ENCODE data around the gene SYNPR. TPM values are rescaled to one million over a fixed set of nuclear protein-coding genes. Genes with fewer than 3 reads are reported as not detected.
A peak's percentile ranks its signal among the peaks of the same experiment; 100 is the strongest.

Gene SYNPR
- total RNA-seq, 1 experiment from 2014 or later, result not detected

- no peaks in the 10 kb centered on the region for H3K27me3 ChIP-seq (ENCODE audit: low read length)
- no peak overlapping the region for H3K27ac ChIP-seq (ENCODE audit: low read length)
- H4K20me1 ChIP-seq (ENCODE audit: low read length), result no peaks in the 10 kb centered on the region
- no peaks in the 10 kb centered on the region for H3K36me3 ChIP-seq (ENCODE audit: low read depth, low read length)
- no peak overlapping the region for H2AFZ ChIP-seq (ENCODE audit: low read length)
- H3K4me2 ChIP-seq (ENCODE audit: low read length), result no peak overlapping the region
- no peaks in the 10 kb centered on the region for H3K9me3 ChIP-seq (ENCODE audit: low read length)
- H3F3A ChIP-seq (ENCODE audit: low read length, unreplicated experiment), result no peaks in the 10 kb centered on the region
- DNase-seq (no peak), ATAC-seq (no peak)
- no peak for TF ChIP-seq EZH2 (IDR thresholded peaks at IDR 0.05; ENCODE audit: low read length, unreplicated experiment)
- peak; percentile 20; the same call in 1 of the 2 replicates for TF ChIP-seq CTCF (conservative IDR thresholded peaks at IDR 0.05; ENCODE audit: low read depth, low read length)
- no peaks in the 10 kb centered on the region for H3K9me2 ChIP-seq (replicated peaks; ENCODE audit: low read length)
- no TSS peak for BruUV-seq (replicated peaks)
- intact Hi-C loops (cut with micrococcal nuclease), result no loop called here
- ChIA-PET CTCF (no interaction called here), POLR2A (ENCODE audit: unreplicated experiment) (no interaction called here)
- H3K4me3 ChIP-seq (ENCODE audit: low read length), result no peak overlapping the region
- H3K4me1 ChIP-seq (ENCODE audit: insufficient read depth, low read length), result no peaks in the 10 kb centered on the region
- H3K79me2 ChIP-seq (ENCODE audit: low read length), result no peaks in the 10 kb centered on the region
- no peak overlapping the region for H3K9ac ChIP-seq (ENCODE audit: low read length)
Measured at GRCh38 chr3:63405882-63406281, 127.8 kb downstream of the SYNPR start.

DNA sequence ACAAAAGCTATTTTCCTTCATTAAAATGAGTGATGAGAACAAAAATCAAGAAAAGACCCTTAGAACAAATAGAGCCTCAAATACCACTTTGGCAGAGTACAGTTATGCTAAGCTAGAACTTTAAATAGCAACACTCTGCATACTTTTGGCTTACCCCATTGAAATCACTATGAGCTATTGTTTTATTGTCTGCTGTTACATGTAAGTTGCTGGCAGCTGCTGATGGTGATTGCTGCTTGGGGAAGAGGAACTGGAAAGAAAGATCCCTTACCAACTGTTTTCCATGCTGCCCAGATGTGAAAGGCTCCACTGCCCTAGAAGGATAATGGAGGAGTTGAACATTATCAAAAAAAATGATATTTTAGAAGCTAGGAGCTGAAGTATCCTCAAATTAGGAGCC lies 135.4 kb downstream of the SYNPR start:
- BruUV-seq (replicated peaks), result no TSS peak
- H3F3A ChIP-seq (ENCODE audit: low read length, unreplicated experiment), result no peaks in the 10 kb centered on the region
- ChIA-PET CTCF (interaction anchor here (0.5 kb wide), 1 partner anchor 62 kb away, joined by 3 read pairs; no protein-coding TSS in a partner anchor), POLR2A (ENCODE audit: unreplicated experiment) (no interaction called here)
- no peak overlapping the region for H3K4me3 ChIP-seq (ENCODE audit: low read length)
- no peaks in the 10 kb centered on the region for H3K9me3 ChIP-seq (ENCODE audit: low read length)
- no peak overlapping the region for H3K9ac ChIP-seq (ENCODE audit: low read length)
- no peaks in the 10 kb centered on the region for H3K4me1 ChIP-seq (ENCODE audit: insufficient read depth, low read length)
- H3K4me2 ChIP-seq (ENCODE audit: low read length), result no peak overlapping the region
- H3K27ac ChIP-seq (ENCODE audit: low read length), result no peak overlapping the region
- ATAC-seq (no peak), DNase-seq (no peak)
- H4K20me1 ChIP-seq (ENCODE audit: low read length), result no peaks in the 10 kb centered on the region
- H3K79me2 ChIP-seq (ENCODE audit: low read length), result no peaks in the 10 kb centered on the region
- TF ChIP-seq EZH2phosphoT487 (IDR thresholded peaks at IDR 0.05; ENCODE audit: borderline replicate concordance, low read length) (no peak), EZH2 (IDR thresholded peaks at IDR 0.05; ENCODE audit: low read length, unreplicated experiment) (no peak), CTCF (conservative IDR thresholded peaks at IDR 0.05; ENCODE audit: low read depth, low read length) (no peak)
- H3K27me3 ChIP-seq (ENCODE audit: low read length), result no peaks in the 10 kb centered on the region
- H2AFZ ChIP-seq (ENCODE audit: low read length), result no peak overlapping the region
- H3K9me2 ChIP-seq (replicated peaks; ENCODE audit: low read length), result no peaks in the 10 kb centered on the region
- intact Hi-C loops (cut with micrococcal nuclease), result no loop called here
- H3K36me3 ChIP-seq (ENCODE audit: low read depth, low read length), result no peaks in the 10 kb centered on the region

DNA sequence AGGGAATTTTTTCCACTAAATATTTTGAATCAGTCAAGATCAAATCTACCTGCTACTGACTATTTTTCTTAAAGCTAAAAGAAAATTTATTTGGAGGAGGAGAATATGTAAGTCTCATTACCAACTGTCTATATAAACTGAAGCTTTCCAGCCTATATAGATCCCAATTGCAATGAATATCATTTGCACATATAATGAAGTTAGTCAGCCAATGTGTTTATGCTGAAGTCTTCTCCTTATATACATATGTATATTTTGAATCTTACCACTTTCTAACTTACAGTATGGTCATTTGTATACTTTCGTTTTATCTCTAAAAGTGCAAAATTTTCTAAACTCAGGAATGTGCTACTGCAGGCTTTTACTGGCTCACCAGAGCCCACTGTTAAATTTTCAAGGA lies 136.5 kb downstream of the SYNPR start:
- ChIA-PET POLR2A (ENCODE audit: unreplicated experiment) (no interaction called here), CTCF (no interaction called here)
- no peaks in the 10 kb centered on the region for H3K4me1 ChIP-seq (ENCODE audit: insufficient read depth, low read length)
- no peaks in the 10 kb centered on the region for H3K9me2 ChIP-seq (replicated peaks; ENCODE audit: low read length)
- no peaks in the 10 kb centered on the region for H3K79me2 ChIP-seq (ENCODE audit: low read length)
- intact Hi-C loops (cut with micrococcal nuclease), result no loop called here
- no peak overlapping the region for H3K9ac ChIP-seq (ENCODE audit: low read length)
- no peaks in the 10 kb centered on the region for H3F3A ChIP-seq (ENCODE audit: low read length, unreplicated experiment)
- H3K36me3 ChIP-seq (ENCODE audit: low read depth, low read length), result no peaks in the 10 kb centered on the region
- H3K9me3 ChIP-seq (ENCODE audit: low read length), result no peaks in the 10 kb centered on the region
- no peaks in the 10 kb centered on the region for H4K20me1 ChIP-seq (ENCODE audit: low read length)
- no peak overlapping the region for H3K27ac ChIP-seq (ENCODE audit: low read length)
- ATAC-seq, result no peak
- H2AFZ ChIP-seq (ENCODE audit: low read length), result no peak overlapping the region
- no peak overlapping the region for H3K4me2 ChIP-seq (ENCODE audit: low read length)
- TF ChIP-seq EZH2phosphoT487 (IDR thresholded peaks at IDR 0.05; ENCODE audit: borderline replicate concordance, low read length) (no peak), CTCF (conservative IDR thresholded peaks at IDR 0.05; ENCODE audit: low read depth, low read length) (no peak), EZH2 (IDR thresholded peaks at IDR 0.05; ENCODE audit: low read length, unreplicated experiment) (no peak)
- BruUV-seq (replicated peaks), result no TSS peak
- DNase-seq, result no peak
- no peaks in the 10 kb centered on the region for H3K27me3 ChIP-seq (ENCODE audit: low read length)
- H3K4me3 ChIP-seq (ENCODE audit: low read length), result no peak overlapping the region

Data from PC-3 (cell line).